Breast epithelium (tissue), 3 donors: Measurements from ENCODE around the gene FKBP4.

ENCODE experiments used
- CTCF ChIP-seq, 3 donors: fragments of 450-650 bp; IDR thresholded peaks; one replicate each; pipeline ENCODE4 v1.5.1; 2016 to 2017; ENCODE audit warnings: antibody characterized with exemption in 3 of 3, mild to moderate bottlenecking in 3 of 3, moderate library complexity in 3 of 3
- POLR2A ChIP-seq: fragments of 450-650 bp; IDR thresholded peaks from one replicate; pipeline ENCODE4 v1.6.1; 2016; ENCODE audit warnings: antibody characterized with exemption, mild to moderate bottlenecking, moderate library complexity

- no peak for TF ChIP-seq CTCF (IDR thresholded peaks at IDR 0.05)
- TF ChIP-seq POLR2A: no peak
Measured at GRCh38 chr12:2834581-2835491, 40.1 kb downstream of the FKBP4 start, which contains the start of gene NRIP2.
